ENCODE results near the gene PCDHGB4.
"Not testable (repeated sequence)": the region's sequence is repeated elsewhere in the genome, so short reads cannot be mapped to it uniquely, and the experiment has no call there.

Gene PCDHGB4

GRCh38 chr5:141430332-141431113 lies 43.0 kb downstream of the PCDHGB4 start, which contains the start of gene PCDHGA12:
Gene PCDHGA12, plus strand, starts transcription at chr5:141430507. Its CDS starts 253 bp downstream, at chr5:141430760.
- DNase-seq (ENCODE audit: low read depth) = peak; percentile 93

GRCh38 chr5:141431286-141431685 lies 43.8 kb downstream of the PCDHGB4 start:
- peak; percentile 52 for DNase-seq (ENCODE audit: low read depth)

DNA sequence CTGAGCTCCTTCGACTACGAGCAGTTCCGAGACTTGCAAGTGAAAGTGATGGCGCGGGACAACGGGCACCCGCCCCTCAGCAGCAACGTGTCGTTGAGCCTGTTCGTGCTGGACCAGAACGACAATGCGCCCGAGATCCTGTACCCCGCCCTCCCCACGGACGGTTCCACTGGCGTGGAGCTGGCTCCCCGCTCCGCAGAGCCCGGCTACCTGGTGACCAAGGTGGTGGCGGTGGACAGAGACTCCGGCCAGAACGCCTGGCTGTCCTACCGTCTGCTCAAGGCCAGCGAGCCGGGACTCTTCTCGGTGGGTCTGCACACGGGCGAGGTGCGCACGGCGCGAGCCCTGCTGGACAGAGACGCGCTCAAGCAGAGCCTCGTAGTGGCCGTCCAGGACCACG lies 44.8 kb downstream of the PCDHGB4 start:
- not testable (repeated sequence) for DNase-seq (ENCODE audit: low read depth)

GRCh38 chr5:141432726-141433125 lies 45.2 kb downstream of the PCDHGB4 start:
- DNase-seq (ENCODE audit: low read depth) = not testable (repeated sequence)

GRCh38 chr5:141434006-141434405 lies 46.5 kb downstream of the PCDHGB4 start:
- DNase-seq (ENCODE audit: low read depth) = no peak

- DNase-seq (ENCODE audit: low read depth) = no peak
Measured at GRCh38 chr5:141437221-141437620, 49.7 kb downstream of the PCDHGB4 start.

DNA sequence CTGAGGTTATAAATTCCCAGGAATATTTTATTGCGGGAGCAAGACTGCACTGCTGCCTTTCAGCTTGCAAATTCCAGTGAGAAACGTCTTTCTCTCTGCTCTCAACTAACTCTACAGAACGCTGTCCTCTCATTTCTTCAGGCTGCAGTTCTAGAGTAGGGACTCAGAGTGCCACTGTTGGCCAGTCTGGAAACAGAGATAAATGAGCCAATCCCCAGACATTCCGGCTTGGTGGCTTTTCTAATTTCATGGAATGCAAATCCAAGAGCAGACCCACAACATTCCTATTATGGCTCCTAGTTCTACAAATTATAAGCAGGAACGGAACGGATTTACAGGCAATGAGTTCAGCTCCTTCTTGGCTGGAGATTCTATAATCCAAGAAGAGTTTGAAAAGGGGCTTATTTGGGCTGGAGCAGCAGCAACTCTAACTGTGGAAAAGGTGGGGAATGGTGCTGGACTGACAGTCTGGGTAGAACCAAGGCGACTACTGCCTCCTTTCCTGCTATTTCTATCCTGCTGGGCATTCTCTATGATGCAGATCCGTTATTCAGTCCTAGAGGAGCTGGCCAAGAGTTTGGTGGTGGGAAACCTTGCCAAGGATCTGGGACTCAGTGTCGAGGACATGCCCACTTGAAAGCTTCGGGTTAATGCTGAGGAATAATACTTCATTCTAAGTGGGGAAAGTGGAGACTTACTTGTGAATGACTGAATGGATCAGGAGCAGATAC lies 52.1 kb downstream of the PCDHGB4 start:
- DNase-seq (ENCODE audit: low read depth) = no peak

Data from amniotic epithelial cell (primary cell).